Vagina (tissue), 2 donors: ENCODE data around the gene FTH1.

Experiments used
- POLR2A ChIP-seq, 2 donors: fragments of 450-650 bp; IDR thresholded peaks; one replicate each; pipeline ENCODE4 v1.6.1; 2017; ENCODE audit warnings: antibody characterized with exemption in 2 of 2, mild to moderate bottlenecking in 2 of 2, moderate library complexity in 2 of 2
- POLR2AphosphoS5 ChIP-seq, 2 donors: sonication (generic); formaldehyde crosslinking; IDR thresholded peaks; one replicate each; pipeline ENCODE4 v1.9.0; 2017; ENCODE audit warnings: antibody characterized with exemption in 2 of 2, mild to moderate bottlenecking in 2 of 2, low read depth in 1 of 2; ENCODE audit not compliant: insufficient read depth in 1 of 2
- TF ChIP-seq, protein P1 (sequence below), 3 experiments: fragments of 450-650 bp in 2 of 3; fragments of 200-600 bp in 1 of 3; sonication (generic) in 1 of 3; IDR thresholded peaks; one replicate each; pipeline ENCODE4 v1.5.1; 2017 to 2019; ENCODE audit warnings: antibody characterized with exemption in 3 of 3, mild to moderate bottlenecking in 2 of 3, moderate library complexity in 2 of 3

DNA sequence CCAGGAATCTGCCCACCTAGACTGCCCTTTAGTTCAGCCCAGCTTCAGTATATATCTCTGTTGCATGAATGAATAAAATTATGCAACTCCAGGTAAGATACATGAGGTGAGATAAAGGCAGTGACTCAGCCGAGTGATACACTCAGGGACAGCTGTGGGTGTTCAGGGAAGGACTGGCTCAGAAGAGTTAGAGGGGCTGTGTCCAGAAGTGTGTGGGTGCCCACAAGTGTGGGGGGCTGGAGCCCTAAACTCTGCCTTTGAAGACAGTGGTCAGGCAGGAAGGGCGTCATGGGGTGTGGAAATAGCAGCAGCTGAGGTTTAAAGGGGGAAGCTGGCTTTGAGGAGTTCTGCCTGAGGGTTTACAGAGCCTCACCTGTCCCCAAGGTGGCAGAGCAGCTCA lies 8.3 kb downstream of the FTH1 start:
- TF ChIP-seq, protein P1, sequence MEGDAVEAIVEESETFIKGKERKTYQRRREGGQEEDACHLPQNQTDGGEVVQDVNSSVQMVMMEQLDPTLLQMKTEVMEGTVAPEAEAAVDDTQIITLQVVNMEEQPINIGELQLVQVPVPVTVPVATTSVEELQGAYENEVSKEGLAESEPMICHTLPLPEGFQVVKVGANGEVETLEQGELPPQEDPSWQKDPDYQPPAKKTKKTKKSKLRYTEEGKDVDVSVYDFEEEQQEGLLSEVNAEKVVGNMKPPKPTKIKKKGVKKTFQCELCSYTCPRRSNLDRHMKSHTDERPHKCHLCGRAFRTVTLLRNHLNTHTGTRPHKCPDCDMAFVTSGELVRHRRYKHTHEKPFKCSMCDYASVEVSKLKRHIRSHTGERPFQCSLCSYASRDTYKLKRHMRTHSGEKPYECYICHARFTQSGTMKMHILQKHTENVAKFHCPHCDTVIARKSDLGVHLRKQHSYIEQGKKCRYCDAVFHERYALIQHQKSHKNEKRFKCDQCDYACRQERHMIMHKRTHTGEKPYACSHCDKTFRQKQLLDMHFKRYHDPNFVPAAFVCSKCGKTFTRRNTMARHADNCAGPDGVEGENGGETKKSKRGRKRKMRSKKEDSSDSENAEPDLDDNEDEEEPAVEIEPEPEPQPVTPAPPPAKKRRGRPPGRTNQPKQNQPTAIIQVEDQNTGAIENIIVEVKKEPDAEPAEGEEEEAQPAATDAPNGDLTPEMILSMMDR (IDR thresholded peaks at IDR 0.05), result no peak
- TF ChIP-seq POLR2AphosphoS5 (IDR thresholded peaks at IDR 0.05; ENCODE audit: insufficient read depth in 1 of 2, low read depth in 1 of 2), result no peak
- TF ChIP-seq POLR2A (IDR thresholded peaks at IDR 0.05), result no peak
